GM12864 (cell line): ENCODE results near the gene KRT38.

Experiments
- DNase-seq: peaks from one replicate; pipeline ENCODE4 v3.0.0-alpha.2; 2011; ENCODE audit warnings: low read depth
- H3K4me3 ChIP-seq: 2 replicates; pipeline ENCODE4 v1.5.1; 2011; ENCODE audit warnings: mild to moderate bottlenecking, low read depth, low read length, control low read depth
- CTCF ChIP-seq: IDR thresholded peaks from 2 replicates; pipeline ENCODE4 v1.5.1; 2011; ENCODE audit warnings: low read depth, mild to moderate bottlenecking, moderate library complexity, low read length, control low read depth, inconsistent platforms; ENCODE audit errors: missing control alignments

Gene KRT38

GRCh38 chr17:41413353-41413957, 27.3 kb downstream of the KRT38 start:
- H3K4me3 ChIP-seq, result no peak overlapping the region
- DNase-seq, result no peak
- no peak for TF ChIP-seq CTCF

- H3K4me3 ChIP-seq, result no peak overlapping the region
- TF ChIP-seq CTCF, result no peak
- DNase-seq, result no peak
These were observed 29.5 kb downstream of the KRT38 start for GRCh38 chr17:41411072-41411840.

GRCh38 chr17:41407226-41407625, 33.6 kb downstream of the KRT38 start:
- no peak for DNase-seq
- no peak for TF ChIP-seq CTCF
- no peak overlapping the region for H3K4me3 ChIP-seq

- no peak for TF ChIP-seq CTCF
- no peak overlapping the region for H3K4me3 ChIP-seq
- DNase-seq, result no peak
These were observed 34.6 kb downstream of the KRT38 start for GRCh38 chr17:41406205-41406604.

GRCh38 chr17:41404024-41404671, 36.6 kb downstream of the KRT38 start:
- no peak for TF ChIP-seq CTCF
- no peak for DNase-seq
- H3K4me3 ChIP-seq, result no peak overlapping the region

GRCh38 chr17:41403404-41404023, 37.3 kb downstream of the KRT38 start:
- DNase-seq, result no peak
- no peak overlapping the region for H3K4me3 ChIP-seq
- TF ChIP-seq CTCF, result no peak
